ENCODE results near the gene ANXA8. TPM values are rescaled to one million over a fixed set of nuclear protein-coding genes. Genes with fewer than 3 reads are reported as not detected.

Gene ANXA8
- total and polyA plus RNA-seq, 2 donors (not counting 3 experiments of a cell fraction or from before 2014, with no cell fraction given): not detected

- Histone ChIP-seq H3K4me1 (ENCODE audit: control insufficient read depth, extremely low read depth, insufficient read depth, low read length) (no peaks in the 10 kb centered on the region), H3K4me3 (replicated peaks in 1 of 3; ENCODE audit: insufficient read depth in 1 of 3, low read depth in 1 of 3, low read length in 3 of 3) (no peak overlapping the region), H3K27me3 (ENCODE audit: control insufficient read depth in 2 of 2, insufficient read depth in 2 of 2, low read length in 2 of 2) (peaks cover 3 to 5% of the 10 kb centered on the region in 2 experiments), H4K20me1 (replicated peaks; ENCODE audit: control insufficient read depth, extremely low read depth, insufficient read depth, low read length) (no peaks in the 10 kb centered on the region), H3K27ac (ENCODE audit: insufficient read depth, low read depth, low read length) (no peak overlapping the region), H3K9ac (replicated peaks; ENCODE audit: extremely low read depth, insufficient read depth, low read length) (no peak overlapping the region), H3K36me3 (ENCODE audit: control insufficient read depth in 2 of 2, extremely low read depth in 1 of 2, insufficient read depth in 2 of 2, low read length in 2 of 2) (no peaks in the 10 kb centered on the region), H3K9me1 (replicated peaks; ENCODE audit: control insufficient read depth, extremely low read depth, insufficient read depth, low read length) (no peaks in the 10 kb centered on the region), H3K79me2 (ENCODE audit: control insufficient read depth, insufficient read depth, low read length) (no peaks in the 10 kb centered on the region), H2AFZ (ENCODE audit: low read depth, low read length) (no peak overlapping the region), H3K9me3 (replicated peaks; ENCODE audit: control insufficient read depth, insufficient read depth, low read length) (no peaks in the 10 kb centered on the region), H3K4me2 (ENCODE audit: insufficient read depth, low read length) (no peak overlapping the region)
- peak; percentile 45 for DNase-seq (ENCODE audit: low read depth, low spot score)
- intact Hi-C loops (cut with micrococcal nuclease) (no loop called here), dilution Hi-C loops (cut with MboI; ENCODE audit: extremely low pct_ligation_motif_present, low sequenced_read_pairs) (no loop called here)
- POLR2A ChIA-PET: no interaction called here
- BruUV-seq (replicated peaks): no TSS peak
- FAIRE-seq: no peak
- CTCF ChIA-PET: interaction anchor here (0.8 to 2.5 kb wide), 5 partner anchors 17 to 77 kb away, joined by 3 to 8 read pairs (median 6); partner anchors contain the start of gene ZNF488
- TF ChIP-seq GATA2 (IDR thresholded peaks at IDR 0.05; ENCODE audit: insufficient read depth, insufficient read length, low read depth, low read length): no peak
- TF ChIP-seq FOS (IDR thresholded peaks at IDR 0.05; ENCODE audit: borderline replicate concordance, insufficient read depth, low read length): no peak
- TF ChIP-seq CTCF (IDR thresholded peaks at IDR 0.05; ENCODE audit: extremely low read depth in 1 of 2, insufficient read depth in 1 of 2, low read depth in 1 of 2, low read length in 2 of 2): peak; percentile 19 to 61
- TF ChIP-seq POLR2A (IDR thresholded peaks at IDR 0.05; ENCODE audit: low read depth, low read length): no peak
These were observed 44.9 kb downstream of the ANXA8 start for GRCh38 chr10:47438857-47439474.

GRCh38 chr10:47435081-47435480 is 48.8 kb downstream of the ANXA8 start:
- H3K27me3 ChIP-seq (ENCODE audit: control insufficient read depth in 2 of 2, insufficient read depth in 2 of 2, low read length in 2 of 2): peaks cover 3 to 5% of the 10 kb centered on the region in 2 experiments
- intact Hi-C loops (cut with micrococcal nuclease): no loop called here
- no peaks in the 10 kb centered on the region for H4K20me1 ChIP-seq (replicated peaks; ENCODE audit: control insufficient read depth, extremely low read depth, insufficient read depth, low read length)
- H2AFZ ChIP-seq (ENCODE audit: low read depth, low read length): no peak overlapping the region
- no peak for DNase-seq (ENCODE audit: low read depth, low spot score)
- H3K4me2 ChIP-seq (ENCODE audit: insufficient read depth, low read length): no peak overlapping the region
- BruUV-seq (replicated peaks): no TSS peak
- no peak overlapping the region for H3K27ac ChIP-seq (ENCODE audit: insufficient read depth, low read depth, low read length)
- dilution Hi-C loops (cut with MboI; ENCODE audit: extremely low pct_ligation_motif_present, low sequenced_read_pairs): no loop called here
- CTCF ChIA-PET: no interaction called here
- POLR2A ChIA-PET: no interaction called here
- H3K4me1 ChIP-seq (ENCODE audit: control insufficient read depth, extremely low read depth, insufficient read depth, low read length): no peaks in the 10 kb centered on the region
- TF ChIP-seq JUN (IDR thresholded peaks at IDR 0.05; ENCODE audit: borderline replicate concordance, insufficient read depth, insufficient read length, low read depth): no peak
- no peak for TF ChIP-seq POLR2A (IDR thresholded peaks at IDR 0.05; ENCODE audit: low read depth, low read length)
- no peak for TF ChIP-seq MYC (IDR thresholded peaks at IDR 0.05; ENCODE audit: low read depth, low read length)
- no peak for TF ChIP-seq MAX (IDR thresholded peaks at IDR 0.05; ENCODE audit: insufficient read depth, insufficient read length)
- TF ChIP-seq CTCF (IDR thresholded peaks at IDR 0.05; ENCODE audit: extremely low read depth in 1 of 2, insufficient read depth in 1 of 2, low read depth in 1 of 2, low read length in 2 of 2): no peak
- no peak overlapping the region for H3K9ac ChIP-seq (replicated peaks; ENCODE audit: extremely low read depth, insufficient read depth, low read length)
- FAIRE-seq: no peak
- no peaks in the 10 kb centered on the region for H3K9me3 ChIP-seq (replicated peaks; ENCODE audit: control insufficient read depth, insufficient read depth, low read length)
- H3K4me3 ChIP-seq (replicated peaks in 1 of 3; ENCODE audit: insufficient read depth in 1 of 3, low read depth in 1 of 3, low read length in 3 of 3): no peak overlapping the region
- H3K79me2 ChIP-seq (ENCODE audit: control insufficient read depth, insufficient read depth, low read length): no peaks in the 10 kb centered on the region
- no peaks in the 10 kb centered on the region for H3K36me3 ChIP-seq (ENCODE audit: control insufficient read depth in 2 of 2, extremely low read depth in 1 of 2, insufficient read depth in 2 of 2, low read length in 2 of 2)
- H3K9me1 ChIP-seq (replicated peaks; ENCODE audit: control insufficient read depth, extremely low read depth, insufficient read depth, low read length): no peaks in the 10 kb centered on the region

All from endothelial cell of umbilical vein (primary cell).